ENCODE measurements around the gene PRLH.

GRCh38 chr2:237597196-237598145 is 31.1 kb downstream of the PRLH start:
- no peak for TF ChIP-seq CTCF (IDR thresholded peaks at IDR 0.05)
- TF ChIP-seq POLR2A (IDR thresholded peaks at IDR 0.05): no peak

Data from body of pancreas (tissue), 4 donors.